Memory B cell (primary cell): ENCODE data around the gene ADGRL1.
A peak's percentile ranks its signal among the peaks of the same experiment; 100 is the strongest.

Source experiments
- ATAC-seq: fragments of 150-1000 bp; cut with Tn5 transposase; 2 replicates; pipeline ENCODE4 v1.10.0; 2021; ENCODE audit warnings: low read depth, mild to moderate bottlenecking, moderate library complexity
- DNase-seq, 2 donors: peaks; one replicate each; pipeline ENCODE4 v3.0.0; 2022; ENCODE audit warnings: low spot score in 2 of 2
- H3K27ac Mint-ChIP-seq: one replicate; pipeline ENCODE4 v1.8.0; 2022; ENCODE audit warnings: mild to moderate bottlenecking, moderate library complexity, mixed read lengths
- H3K27me3 Mint-ChIP-seq: one replicate; pipeline ENCODE4 v1.8.0; 2022; ENCODE audit warnings: mixed read lengths
- H3K36me3 Mint-ChIP-seq: one replicate; pipeline ENCODE4 v1.8.0; 2022; ENCODE audit warnings: mild to moderate bottlenecking, mixed read lengths
- H3K4me1 Mint-ChIP-seq: one replicate; pipeline ENCODE4 v1.8.0; 2022; ENCODE audit warnings: mixed read lengths
- H3K4me3 Mint-ChIP-seq: one replicate; pipeline ENCODE4 v1.8.0; 2022; ENCODE audit warnings: mild to moderate bottlenecking, moderate library complexity, mixed read lengths
- H3K9me3 Mint-ChIP-seq: one replicate; pipeline ENCODE4 v1.8.0; 2022; ENCODE audit warnings: mixed read lengths

ADGRL1 gene

DNA sequence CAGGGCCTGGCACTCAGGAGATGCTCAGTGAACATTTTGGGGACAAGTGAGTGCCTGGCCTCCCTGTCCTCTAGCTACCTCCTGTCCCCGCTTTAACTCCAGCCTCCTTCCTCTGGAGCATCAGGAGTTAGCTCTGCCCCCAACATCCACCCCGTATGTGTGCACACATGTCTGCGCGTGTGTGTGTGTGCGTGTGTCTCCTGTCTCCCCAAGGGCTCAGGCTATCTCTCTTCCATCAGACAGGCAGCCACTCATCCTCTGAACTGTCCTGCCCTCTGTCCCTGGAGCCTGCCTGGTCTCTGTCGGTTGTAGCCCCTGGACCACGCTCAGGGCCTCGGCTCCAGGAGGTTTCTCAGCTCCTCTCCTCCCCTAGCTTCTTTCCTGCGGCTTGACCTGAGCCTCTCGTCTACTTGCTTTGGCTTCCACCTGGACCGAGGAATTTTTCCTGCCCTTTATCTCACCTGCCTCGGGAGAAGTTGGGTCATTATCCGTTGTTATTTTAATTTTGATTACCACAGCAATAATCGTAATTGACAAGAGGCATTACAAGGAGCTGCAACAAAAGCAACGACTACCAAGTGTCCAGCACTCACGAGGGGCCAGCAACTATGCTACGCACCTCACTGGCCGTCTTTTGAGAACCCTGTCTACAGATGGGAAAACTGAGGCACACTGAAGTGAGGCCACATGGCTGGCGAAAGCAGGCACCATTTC, 37.6 kb downstream of the ADGRL1 start:
- Mint-ChIP-seq H3K4me3 (peak overlapping the region; percentile 6), H3K27ac (no peak overlapping the region), H3K36me3 (peaks cover 5% of the 10 kb centered on the region), H3K9me3 (peaks cover 4% of the 10 kb centered on the region), H3K4me1 (peaks cover 21% of the 10 kb centered on the region), H3K27me3 (peaks cover 22% of the 10 kb centered on the region)
- DNase-seq, result no peak
- ATAC-seq, result no peak

DNA sequence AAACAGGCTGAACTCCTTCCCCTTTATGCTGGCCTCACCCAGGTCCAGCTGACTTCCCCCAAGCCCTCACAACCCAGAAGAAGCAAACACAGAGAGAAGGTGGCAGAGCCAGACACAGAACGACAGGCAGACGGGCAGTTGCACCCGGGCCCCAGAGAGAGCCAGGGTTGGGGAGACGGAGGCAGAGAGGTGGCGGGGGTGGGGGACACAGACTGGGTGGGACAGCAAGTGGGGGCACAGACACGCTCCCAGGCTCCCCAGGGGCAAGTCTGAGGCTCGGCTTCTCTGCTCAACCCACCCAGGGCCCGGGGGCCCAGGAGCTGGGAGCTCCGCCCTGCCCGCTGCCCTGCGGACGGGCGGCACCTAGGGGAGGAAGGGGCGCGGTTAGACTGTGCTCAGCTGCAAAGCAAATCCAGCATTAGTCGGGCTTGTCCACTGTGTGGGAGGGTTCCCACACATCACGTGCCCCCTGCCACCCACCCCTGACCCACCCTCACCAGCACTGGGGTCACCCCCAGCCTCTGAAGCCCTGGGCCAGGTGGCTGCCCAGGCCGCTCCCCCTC, 38.3 kb downstream of the ADGRL1 start:
- Mint-ChIP-seq H3K9me3 (peaks cover 4% of the 10 kb centered on the region), H3K4me3 (peak overlapping the region; percentile 73), H3K36me3 (peaks cover 5% of the 10 kb centered on the region), H3K27ac (no peak overlapping the region), H3K27me3 (peaks cover 26% of the 10 kb centered on the region), H3K4me1 (peaks cover 21% of the 10 kb centered on the region)
- DNase-seq, result peak in 1 of 2 donors; percentile 38
- ATAC-seq, result peak; percentile 76

DNA sequence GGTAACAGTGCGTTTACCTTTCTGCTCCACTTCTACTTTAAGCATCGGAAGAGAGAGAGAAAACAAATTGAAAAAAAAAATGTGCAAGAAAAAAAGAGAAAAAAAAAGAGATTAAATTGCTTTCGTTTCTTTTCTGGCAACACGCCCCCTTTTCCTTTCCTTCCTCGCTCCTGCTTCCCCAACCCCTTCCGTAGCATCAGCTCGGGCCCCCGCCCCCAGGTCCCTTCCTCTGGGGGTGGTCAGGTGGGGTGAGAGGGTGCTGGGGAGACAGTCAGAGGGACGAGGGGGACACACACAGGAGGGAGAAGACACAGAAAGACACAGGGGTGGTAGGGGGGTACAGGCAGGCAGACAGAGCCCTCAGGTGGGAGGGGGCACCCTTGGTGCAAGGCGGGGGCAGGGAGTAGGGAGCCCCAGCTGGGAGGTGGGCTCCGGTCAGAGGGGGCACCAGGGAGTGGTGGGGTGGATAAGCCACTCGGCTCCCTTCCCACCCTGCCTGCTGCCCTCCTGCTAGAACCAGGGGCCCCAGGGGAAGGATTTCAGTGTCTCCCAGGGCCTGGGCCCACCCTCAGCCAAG, 38.9 kb downstream of the ADGRL1 start:
- Mint-ChIP-seq H3K4me1 (peaks cover 21% of the 10 kb centered on the region), H3K36me3 (peaks cover 5% of the 10 kb centered on the region), H3K27me3 (peaks cover 28% of the 10 kb centered on the region), H3K27ac (peak overlapping the region; percentile 77), H3K9me3 (peaks cover 4% of the 10 kb centered on the region), H3K4me3 (peak overlapping the region; percentile 76)
- ATAC-seq (peak; percentile 10), DNase-seq (no peak)

DNA sequence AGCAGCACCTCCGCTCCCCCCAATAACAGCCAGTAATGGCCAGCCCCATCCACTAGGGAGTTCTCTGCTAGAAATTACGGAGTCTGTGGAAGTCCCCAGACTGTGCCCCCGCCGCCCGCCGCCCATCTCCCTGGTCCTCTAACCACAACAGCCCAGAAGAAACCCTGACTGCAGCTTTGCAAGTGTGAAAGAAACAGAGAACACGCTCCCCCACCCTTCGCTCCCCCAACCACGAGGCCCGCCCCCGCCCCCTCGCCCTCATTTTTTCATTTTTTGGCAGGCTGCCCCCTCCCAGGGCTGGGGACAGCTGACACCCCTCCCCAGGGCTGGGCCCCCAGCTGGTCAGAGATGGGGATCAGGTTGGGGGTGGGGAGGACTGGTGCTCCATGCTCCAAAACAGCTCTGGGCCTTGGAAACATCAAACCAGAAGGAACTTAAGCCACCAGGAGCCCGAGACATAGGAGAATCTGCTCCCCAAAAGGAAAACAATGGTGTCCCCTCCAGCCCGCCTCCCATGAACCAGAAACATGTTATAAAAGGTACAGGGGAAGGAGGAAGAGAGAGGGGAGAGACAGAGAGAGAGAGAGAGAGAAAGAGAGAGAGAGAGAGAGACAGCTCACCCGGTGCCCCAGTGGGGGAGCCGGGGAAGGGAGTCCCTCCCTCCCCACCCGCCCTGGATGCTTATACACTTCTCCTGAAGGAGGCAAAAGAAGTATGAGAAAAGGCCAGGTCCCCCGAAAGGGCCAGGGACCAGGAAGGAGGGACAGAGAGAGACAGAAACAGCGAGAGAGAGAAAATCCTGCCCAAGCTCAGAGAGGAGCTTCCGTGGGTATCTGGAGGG, 39.8 kb downstream of the ADGRL1 start:
- peaks cover 5% of the 10 kb centered on the region for H3K36me3 Mint-ChIP-seq
- peak overlapping the region; percentile 77 for H3K27ac Mint-ChIP-seq
- ATAC-seq, result peak; percentile 17
- peaks cover 4% of the 10 kb centered on the region for H3K9me3 Mint-ChIP-seq
- peaks cover 21% of the 10 kb centered on the region for H3K4me1 Mint-ChIP-seq
- H3K27me3 Mint-ChIP-seq, result peaks cover 28% of the 10 kb centered on the region
- peak overlapping the region; percentile 76 for H3K4me3 Mint-ChIP-seq
- DNase-seq, result no peak

DNA sequence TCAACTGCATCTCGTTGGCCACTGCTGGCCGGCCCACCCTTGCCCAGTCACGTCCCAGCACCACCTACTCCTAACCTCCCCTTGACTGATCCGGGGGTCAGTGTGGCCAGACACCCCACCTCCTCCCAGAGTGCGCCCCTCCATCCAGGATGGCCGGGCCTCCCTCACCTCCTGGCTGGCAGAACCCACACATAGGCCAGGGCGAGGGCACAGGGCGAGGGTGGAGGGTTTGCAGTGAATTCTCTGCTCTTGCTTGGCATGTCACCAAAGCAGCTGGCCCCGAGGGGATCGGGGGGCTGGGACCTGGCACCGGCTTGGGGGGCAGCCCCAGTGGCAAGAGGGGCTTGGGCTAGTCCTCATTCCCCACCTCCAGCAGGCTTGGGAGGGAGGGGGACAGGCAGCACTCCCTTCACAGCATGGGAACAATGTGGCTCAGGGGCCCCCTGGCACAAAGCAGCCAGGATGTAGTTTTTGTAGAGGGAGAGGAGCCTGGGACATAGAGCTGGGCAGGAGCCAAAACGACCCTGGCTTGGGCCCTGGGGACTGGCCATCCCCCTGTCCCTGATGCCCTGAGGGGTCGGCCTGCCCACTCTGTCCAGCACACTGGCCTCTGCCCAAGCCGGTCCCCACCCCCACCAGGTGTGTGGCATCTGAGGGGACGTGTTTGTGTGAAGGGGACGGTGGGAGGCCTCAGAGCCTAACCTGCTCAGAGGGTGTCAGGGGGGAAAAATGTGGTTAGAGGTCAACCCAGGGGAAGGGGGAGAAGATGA, 41.1 kb downstream of the ADGRL1 start:
- no peak for DNase-seq
- Mint-ChIP-seq H3K4me1 (peaks cover 17% of the 10 kb centered on the region), H3K36me3 (peaks cover under 1% of the 10 kb centered on the region), H3K27me3 (peaks cover 27% of the 10 kb centered on the region), H3K4me3 (no peak overlapping the region), H3K27ac (no peak overlapping the region), H3K9me3 (no peaks in the 10 kb centered on the region)
- ATAC-seq, result no peak

DNA sequence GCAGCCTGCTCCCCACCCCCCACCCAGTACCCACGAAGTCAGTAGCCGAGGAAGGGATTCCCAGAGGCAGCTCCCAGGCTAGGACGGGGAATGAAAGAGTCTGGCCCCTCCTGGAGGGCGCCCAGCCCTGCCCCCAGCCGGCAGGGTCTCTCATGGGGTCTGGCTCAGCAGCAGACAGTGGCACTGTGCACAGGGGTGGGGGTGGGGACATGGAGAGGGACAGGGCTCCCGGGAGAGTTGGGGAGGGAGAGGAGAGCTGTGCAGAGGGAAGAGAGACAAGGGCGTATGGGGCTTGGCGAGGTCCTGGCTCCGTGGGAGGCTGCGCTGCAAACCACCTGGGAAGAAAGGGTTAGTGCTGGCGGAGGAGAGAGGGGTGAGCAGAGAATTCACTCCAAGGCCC, 41.9 kb downstream of the ADGRL1 start:
- H3K4me1 Mint-ChIP-seq, result peaks cover 17% of the 10 kb centered on the region
- no peak overlapping the region for H3K27ac Mint-ChIP-seq
- ATAC-seq (no peak), DNase-seq (no peak)
- H3K36me3 Mint-ChIP-seq, result no peaks in the 10 kb centered on the region
- H3K27me3 Mint-ChIP-seq, result peaks cover 26% of the 10 kb centered on the region
- H3K4me3 Mint-ChIP-seq, result no peak overlapping the region
- H3K9me3 Mint-ChIP-seq, result no peaks in the 10 kb centered on the region

DNA sequence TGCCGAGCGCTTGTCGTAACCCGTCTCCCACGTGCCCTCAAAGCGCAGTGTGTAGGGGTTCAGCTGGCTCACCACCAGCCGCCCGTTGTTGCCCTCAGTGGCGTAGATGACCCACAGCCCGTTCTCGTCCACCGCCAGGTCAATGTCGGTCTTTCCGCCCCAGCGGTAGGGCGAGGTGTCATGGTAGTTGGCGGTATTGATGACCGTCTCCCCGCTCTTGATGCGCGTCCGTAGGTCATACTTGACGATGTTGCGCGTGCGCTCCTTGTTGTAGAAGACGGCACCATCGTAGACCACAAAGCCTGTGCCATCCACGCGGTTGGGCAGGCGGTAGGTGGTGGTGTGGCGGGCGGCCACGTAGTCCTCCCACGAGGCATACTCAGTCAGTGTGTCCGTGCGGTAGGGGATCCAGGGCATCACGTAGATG, 43.1 kb downstream of the ADGRL1 start:
- Mint-ChIP-seq H3K4me3 (no peak overlapping the region), H3K9me3 (no peaks in the 10 kb centered on the region), H3K27me3 (peaks cover 19% of the 10 kb centered on the region), H3K4me1 (peaks cover 14% of the 10 kb centered on the region), H3K27ac (no peak overlapping the region), H3K36me3 (no peaks in the 10 kb centered on the region)
- DNase-seq, result no peak
- ATAC-seq, result no peak

DNA sequence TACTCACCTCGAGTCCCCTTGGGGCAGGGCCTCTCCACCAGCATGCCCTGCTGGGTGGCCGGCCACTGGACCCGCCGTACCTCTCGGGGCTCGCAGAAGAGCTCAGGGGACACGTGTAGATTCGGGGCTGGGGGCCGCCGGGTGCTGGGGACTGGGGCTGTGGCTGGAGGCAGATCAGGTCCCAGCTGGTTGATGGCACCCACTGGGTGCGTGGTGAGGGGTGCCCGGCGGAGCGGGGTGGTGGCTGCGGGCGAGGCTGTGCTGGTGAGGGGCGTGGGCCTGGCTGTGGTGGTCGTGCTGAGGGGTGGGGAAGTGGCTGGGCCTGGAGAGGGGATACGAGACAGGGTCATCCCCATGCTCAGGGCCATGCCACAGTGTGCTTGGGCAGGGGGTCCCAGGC, 44.7 kb downstream of the ADGRL1 start:
- H3K27me3 Mint-ChIP-seq, result peaks cover 13% of the 10 kb centered on the region
- no peak overlapping the region for H3K4me3 Mint-ChIP-seq
- H3K27ac Mint-ChIP-seq, result no peak overlapping the region

DNA sequence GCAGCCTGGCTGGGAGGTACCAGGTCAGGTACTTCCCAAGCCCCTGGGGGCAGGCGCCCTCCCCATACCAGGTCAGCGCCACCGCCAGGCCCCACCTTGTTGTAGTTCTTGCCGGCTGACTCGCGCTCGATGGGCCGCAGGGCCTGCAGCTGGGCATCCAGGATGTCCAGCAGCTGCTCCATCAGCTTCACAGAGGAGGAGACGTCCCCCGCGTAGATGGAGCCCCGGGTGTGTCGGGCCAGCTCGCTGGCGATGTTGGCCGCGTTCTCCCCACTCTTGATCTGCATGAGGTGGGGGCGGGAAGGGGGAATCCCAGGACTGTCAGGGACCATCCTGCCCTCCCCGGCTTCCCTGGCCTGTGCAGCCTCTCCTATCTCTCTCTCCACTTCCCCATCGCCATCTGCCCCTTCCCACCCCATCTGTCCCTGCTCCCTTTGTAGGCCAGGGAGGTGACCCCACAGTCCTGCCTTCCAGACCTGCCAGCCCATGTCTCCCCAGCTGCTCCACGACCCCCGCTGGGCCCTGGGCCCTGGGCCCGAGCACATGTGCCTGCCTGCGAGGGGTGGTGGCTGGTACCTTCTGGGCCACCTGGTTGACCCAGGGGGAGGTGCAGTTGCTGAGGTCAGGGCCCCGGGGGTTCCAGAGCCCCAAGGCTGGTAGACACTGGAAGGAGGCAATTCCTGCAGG, 45.8 kb downstream of the ADGRL1 start:
- Mint-ChIP-seq H3K27ac (no peak overlapping the region), H3K4me3 (no peak overlapping the region), H3K36me3 (peaks cover 2% of the 10 kb centered on the region), H3K27me3 (peaks cover 10% of the 10 kb centered on the region), H3K4me1 (no peaks in the 10 kb centered on the region), H3K9me3 (no peaks in the 10 kb centered on the region)
- ATAC-seq (no peak), DNase-seq (no peak)

More for the DNA sequence above, 44.7 kb downstream of the ADGRL1 start:
- ATAC-seq (no peak), DNase-seq (no peak)
- H3K4me1 Mint-ChIP-seq, result peaks cover 1% of the 10 kb centered on the region
- H3K9me3 Mint-ChIP-seq, result no peaks in the 10 kb centered on the region
- no peaks in the 10 kb centered on the region for H3K36me3 Mint-ChIP-seq

DNA sequence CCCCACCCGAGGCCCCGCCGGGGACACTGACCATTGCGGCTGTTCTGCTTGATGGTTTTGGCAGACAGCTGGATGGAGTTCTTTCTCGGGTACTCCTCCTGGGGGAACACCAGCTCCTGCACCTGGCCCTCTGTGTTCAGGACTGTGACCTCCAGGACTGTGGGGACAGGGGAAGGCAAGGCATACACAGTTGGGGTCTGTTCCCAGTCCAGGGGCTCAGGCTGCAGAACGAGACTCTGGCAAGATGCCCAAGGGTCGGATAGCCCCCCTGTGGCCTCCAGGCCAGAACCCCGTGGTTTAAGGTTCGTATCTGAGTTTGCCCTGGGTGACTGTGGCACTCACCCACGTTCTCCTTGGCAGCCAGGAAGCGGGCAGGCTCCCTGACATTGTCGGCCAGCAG, 46.9 kb downstream of the ADGRL1 start:
- Mint-ChIP-seq H3K4me3 (no peak overlapping the region), H3K4me1 (no peaks in the 10 kb centered on the region), H3K36me3 (peaks cover 2% of the 10 kb centered on the region), H3K27me3 (peaks cover 10% of the 10 kb centered on the region), H3K9me3 (no peaks in the 10 kb centered on the region), H3K27ac (no peak overlapping the region)
- no peak for ATAC-seq
- DNase-seq, result no peak

DNA sequence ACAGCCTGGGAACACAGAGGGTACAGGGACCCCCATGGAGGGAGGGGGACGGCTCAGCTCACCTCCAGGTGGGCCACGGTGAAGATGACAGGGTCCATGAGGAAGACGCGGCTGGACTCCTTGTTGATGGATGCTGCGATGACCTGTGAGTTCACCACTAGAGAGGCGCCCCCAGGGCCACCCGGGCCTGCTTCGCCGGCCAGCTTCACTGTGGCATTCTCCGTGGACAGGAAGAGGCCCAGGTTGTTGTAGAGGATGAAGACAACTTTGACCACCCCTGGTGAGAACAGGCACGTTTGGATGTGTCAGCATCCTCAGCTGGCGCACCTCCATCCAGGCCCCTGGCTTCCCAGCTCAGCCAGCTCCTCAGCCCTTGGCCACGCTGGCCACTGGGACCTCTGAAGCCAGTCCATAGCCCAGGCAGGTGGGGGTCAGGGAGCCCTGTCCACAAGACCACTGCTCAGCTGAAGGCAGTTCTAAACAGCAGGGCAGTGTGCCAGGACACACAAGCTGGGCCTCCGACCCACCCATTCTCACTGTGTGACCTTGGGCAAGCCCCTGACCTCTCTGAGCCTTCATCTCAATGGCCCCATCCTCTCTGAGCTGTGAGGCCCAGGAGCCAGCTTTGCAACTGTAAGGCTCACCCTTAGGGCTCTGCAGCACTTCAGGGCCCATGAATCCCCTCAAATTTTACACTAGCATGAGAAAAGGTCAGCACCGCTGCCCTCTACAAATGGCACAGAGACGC, 47.5 kb downstream of the ADGRL1 start:
- H3K36me3 Mint-ChIP-seq, result peaks cover 2% of the 10 kb centered on the region
- no peak overlapping the region for H3K27ac Mint-ChIP-seq
- peaks cover 10% of the 10 kb centered on the region for H3K27me3 Mint-ChIP-seq
- ATAC-seq (no peak), DNase-seq (no peak)
- H3K9me3 Mint-ChIP-seq, result no peaks in the 10 kb centered on the region
- H3K4me1 Mint-ChIP-seq, result no peaks in the 10 kb centered on the region
- H3K4me3 Mint-ChIP-seq, result no peak overlapping the region

DNA sequence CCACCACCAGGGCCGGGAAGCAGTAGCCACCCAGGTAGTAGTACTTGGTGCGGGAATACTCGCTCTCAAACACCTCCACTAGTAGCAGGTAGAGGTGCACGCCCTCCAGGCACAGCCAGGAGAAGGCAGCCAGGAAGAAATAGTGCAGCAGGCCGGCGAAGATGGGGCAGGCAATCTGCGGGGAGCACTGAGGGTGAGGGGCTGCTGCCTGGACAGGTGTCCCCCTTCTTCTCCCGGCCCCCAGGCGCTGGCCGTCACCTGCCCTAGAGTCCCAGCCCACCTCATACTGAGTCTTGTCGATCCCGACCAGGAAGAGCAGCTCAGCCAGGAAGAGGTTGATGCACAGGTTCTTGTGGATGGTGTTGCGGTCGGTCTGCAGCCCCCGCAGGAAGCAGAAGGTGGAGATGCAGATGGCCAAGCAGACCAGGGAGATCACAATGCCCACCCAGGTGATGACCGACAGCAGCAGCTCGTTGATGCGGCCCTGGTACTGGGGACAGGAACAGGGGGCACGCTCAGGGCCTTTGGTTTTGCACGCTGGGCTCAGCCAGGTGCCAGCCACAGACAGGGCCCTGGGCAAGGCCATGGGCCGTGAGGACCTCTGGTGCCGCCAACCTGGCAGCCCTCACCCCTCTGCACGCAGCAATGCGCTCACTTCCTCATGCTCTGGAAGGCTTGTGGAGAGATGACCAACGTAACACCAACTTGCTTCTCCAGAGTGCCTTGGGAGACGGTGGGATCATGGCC, 48.8 kb downstream of the ADGRL1 start:
- DNase-seq (no peak), ATAC-seq (no peak)
- Mint-ChIP-seq H3K27me3 (peaks cover 4% of the 10 kb centered on the region), H3K9me3 (no peaks in the 10 kb centered on the region), H3K4me3 (no peak overlapping the region), H3K4me1 (no peaks in the 10 kb centered on the region), H3K36me3 (peaks cover 5% of the 10 kb centered on the region), H3K27ac (no peak overlapping the region)
